HepG2 (cell line): Measurements from ENCODE around the gene TTLL10. TPM values are rescaled to one million over a fixed set of nuclear protein-coding genes. Genes with fewer than 3 reads are reported as not detected.

Source experiments
- AHR ChIP-seq: IDR thresholded peaks from 2 replicates; pipeline ENCODE4 v1.6.1; 2018; ENCODE audit warnings: missing genetic modification reagents, missing compliant biosample characterization
- CEBPB ChIP-seq: IDR thresholded peaks from 2 replicates; pipeline ENCODE4 v1.6.1; 2011; ENCODE audit warnings: low read depth, low read length, improper control_type of control experiment, borderline replicate concordance
- DPF2 ChIP-seq: sonication (generic); formaldehyde crosslinking; IDR thresholded peaks from 2 replicates; pipeline ENCODE4 v1.4.0; 2020; ENCODE audit warnings: mild to moderate bottlenecking, low read depth, missing genetic modification reagents, borderline replicate concordance
- GZF1 ChIP-seq: sonication (generic); formaldehyde crosslinking; IDR thresholded peaks from 2 replicates; pipeline ENCODE4 v1.5.1; 2020; ENCODE audit warnings: mild to moderate bottlenecking, missing genetic modification reagents
- HIVEP1 ChIP-seq: sonication (generic); formaldehyde crosslinking; IDR thresholded peaks from 2 replicates; pipeline ENCODE4 v1.4.0; 2020; ENCODE audit warnings: mild to moderate bottlenecking, missing genetic modification reagents
- HMGA1 ChIP-seq: sonication (generic); formaldehyde crosslinking; conservative IDR thresholded peaks from 2 replicates; pipeline ENCODE4 v1.4.0; 2020; ENCODE audit warnings: missing genetic modification reagents
- KMT2A ChIP-seq: sonication (generic); formaldehyde crosslinking; IDR thresholded peaks from 2 replicates; pipeline ENCODE4 v1.4.0; 2020; ENCODE audit warnings: missing genetic modification reagents
- PHF21A ChIP-seq: sonication (generic); formaldehyde crosslinking; IDR thresholded peaks from 2 replicates; pipeline ENCODE4 v1.5.0; 2020; ENCODE audit warnings: mild to moderate bottlenecking, missing genetic modification reagents
- POGZ ChIP-seq: sonication (generic); formaldehyde crosslinking; IDR thresholded peaks from 2 replicates; pipeline ENCODE4 v1.4.0; 2020; ENCODE audit warnings: mild to moderate bottlenecking, missing genetic modification reagents
- SP140L ChIP-seq: sonication (generic); formaldehyde crosslinking; IDR thresholded peaks from 2 replicates; pipeline ENCODE4 v1.4.0; 2020; ENCODE audit warnings: missing genetic modification reagents, borderline replicate concordance
- THYN1 ChIP-seq: sonication (generic); formaldehyde crosslinking; IDR thresholded peaks from 2 replicates; pipeline ENCODE4 v1.8.1; 2023; ENCODE audit warnings: low read depth, mild to moderate bottlenecking, moderate library complexity, missing genetic modification reagents, borderline replicate concordance
- U2AF2 ChIP-seq: fragments of 200-400 bp; formaldehyde crosslinking; IDR thresholded peaks from 2 replicates; pipeline ENCODE4 v1.6.1; 2017; ENCODE audit warnings: low read depth, mild to moderate bottlenecking, low read length
- ZBTB42 ChIP-seq: sonication (generic); formaldehyde crosslinking; IDR thresholded peaks from 2 replicates; pipeline ENCODE4 v1.5.0; 2020; ENCODE audit warnings: mild to moderate bottlenecking, missing genetic modification reagents
- ZC3H4 ChIP-seq: sonication (generic); formaldehyde crosslinking; IDR thresholded peaks from 2 replicates; pipeline ENCODE4 v1.4.0; 2020; ENCODE audit warnings: missing genetic modification reagents, borderline replicate concordance
- ZNF569 ChIP-seq: sonication (generic); formaldehyde crosslinking; IDR thresholded peaks from 2 replicates; pipeline ENCODE4 v1.5.0; 2020; ENCODE audit warnings: mild to moderate bottlenecking, missing genetic modification reagents, moderate library complexity, borderline replicate concordance
- ZNF589 ChIP-seq: sonication (generic); formaldehyde crosslinking; conservative IDR thresholded peaks from 2 replicates; pipeline ENCODE4 v1.8.0; 2022; ENCODE audit warnings: mild to moderate bottlenecking, moderate library complexity, missing genetic modification reagents
- ZNF709 ChIP-seq: sonication (generic); formaldehyde crosslinking; IDR thresholded peaks from 2 replicates; pipeline ENCODE4 v1.5.0; 2020; ENCODE audit warnings: mild to moderate bottlenecking, missing genetic modification reagents
- ZNF766 ChIP-seq: sonication (generic); formaldehyde crosslinking; IDR thresholded peaks from 2 replicates; pipeline ENCODE4 v1.5.0; 2020; ENCODE audit warnings: missing genetic modification reagents, borderline replicate concordance
- polyA plus RNA-seq, 8 experiments: library from polyadenylated mRNA; depleted of rRNA in 3 of 8; stranded (reverse) in 7 of 8; unstranded in 1 of 8; fragments of >200 nt; fragmentation: Illumina TruSeq in 4 of 8; extraction: Trizol in 4 of 8; gene quantifications; 2 replicates each; pipeline versions ENCODE4 v1.2.1 to v1.2.3, GENCODE V29; 2011 to 2016; ENCODE audit warnings: low read depth in 4 of 8, missing spikeins in 1 of 8, mixed read lengths in 1 of 8; ENCODE audit not compliant: insufficient read depth in 1 of 8
- total RNA-seq, 5 experiments: library from RNA; depleted of rRNA; stranded (reverse); fragments of >200 nt; fragmentation: Illumina TruSeq; extraction: Trizol; gene quantifications; 2 replicates each; pipeline ENCODE4 v1.2.3, GENCODE V29; 2016; ENCODE audit warnings: low read depth in 1 of 5
- TF ChIP-seq, protein P1 (sequence below): sonication (generic); formaldehyde crosslinking; IDR thresholded peaks from 2 replicates; pipeline ENCODE4 v1.4.0; 2020; ENCODE audit warnings: missing genetic modification reagents
- TF ChIP-seq, protein P2 (sequence below): IDR thresholded peaks from 2 replicates; pipeline ENCODE4 v1.6.1; 2016
- TF ChIP-seq, protein P3 (sequence below): sonication (generic); formaldehyde crosslinking; conservative IDR thresholded peaks from 2 replicates; pipeline ENCODE4 v1.8.0; 2022; ENCODE audit warnings: low read depth, missing genetic modification reagents
- TF ChIP-seq, protein P4 (sequence below), 2 experiments: sonication (generic) in 1 of 2; formaldehyde crosslinking in 1 of 2; IDR thresholded peaks; 2 replicates each; pipeline versions ENCODE4 v1.5.1 to v1.6.1; 2011 to 2020; ENCODE audit warnings: borderline replicate concordance in 1 of 2, low read depth in 1 of 2, low read length in 1 of 2, mild to moderate bottlenecking in 1 of 2, missing genetic modification reagents in 1 of 2, moderate library complexity in 1 of 2
- TF ChIP-seq, protein P5 (sequence below): IDR thresholded peaks from 2 replicates; pipeline ENCODE4 v1.6.1; 2012; ENCODE audit warnings: low read depth, low read length, improper control_type of control experiment

TTLL10 gene
- total and polyA plus RNA-seq, 2 of the 13 experiments (the other 11 are each of a cell fraction or from before 2014, with no cell fraction given), result not detected

DNA sequence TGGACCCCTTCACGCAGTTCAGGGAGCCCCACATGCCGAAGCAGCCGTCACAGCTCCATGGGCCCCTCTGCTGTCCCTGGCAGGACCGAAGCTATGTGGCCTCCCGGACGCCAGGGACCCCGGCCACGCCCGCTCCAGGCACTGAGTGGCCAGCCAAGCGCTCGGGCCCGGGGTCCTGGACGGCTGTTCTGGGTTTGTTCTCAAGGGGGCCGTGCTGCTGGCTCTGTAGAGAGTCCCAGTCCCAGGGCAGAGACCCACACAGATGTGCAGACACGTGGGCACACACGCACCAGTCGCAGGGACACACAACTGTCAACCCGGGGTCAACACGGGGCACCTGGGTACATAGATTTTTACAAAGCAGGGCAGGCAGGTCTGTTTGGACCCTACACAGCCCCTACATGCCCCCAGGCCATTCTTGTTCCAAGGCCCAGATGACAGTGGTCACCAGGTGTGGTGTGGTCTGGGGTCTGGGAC, 65.1 kb downstream of the TTLL10 start (continued):
- TF ChIP-seq, protein P1, sequence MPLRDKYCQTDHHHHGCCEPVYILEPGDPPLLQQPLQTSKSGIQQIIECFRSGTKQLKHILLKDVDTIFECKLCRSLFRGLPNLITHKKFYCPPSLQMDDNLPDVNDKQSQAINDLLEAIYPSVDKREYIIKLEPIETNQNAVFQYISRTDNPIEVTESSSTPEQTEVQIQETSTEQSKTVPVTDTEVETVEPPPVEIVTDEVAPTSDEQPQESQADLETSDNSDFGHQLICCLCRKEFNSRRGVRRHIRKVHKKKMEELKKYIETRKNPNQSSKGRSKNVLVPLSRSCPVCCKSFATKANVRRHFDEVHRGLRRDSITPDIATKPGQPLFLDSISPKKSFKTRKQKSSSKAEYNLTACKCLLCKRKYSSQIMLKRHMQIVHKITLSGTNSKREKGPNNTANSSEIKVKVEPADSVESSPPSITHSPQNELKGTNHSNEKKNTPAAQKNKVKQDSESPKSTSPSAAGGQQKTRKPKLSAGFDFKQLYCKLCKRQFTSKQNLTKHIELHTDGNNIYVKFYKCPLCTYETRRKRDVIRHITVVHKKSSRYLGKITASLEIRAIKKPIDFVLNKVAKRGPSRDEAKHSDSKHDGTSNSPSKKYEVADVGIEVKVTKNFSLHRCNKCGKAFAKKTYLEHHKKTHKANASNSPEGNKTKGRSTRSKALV (CRISPR knock-in tag), result peak; percentile 34; the same call in 1 of the 2 replicates
- TF ChIP-seq, protein P2, sequence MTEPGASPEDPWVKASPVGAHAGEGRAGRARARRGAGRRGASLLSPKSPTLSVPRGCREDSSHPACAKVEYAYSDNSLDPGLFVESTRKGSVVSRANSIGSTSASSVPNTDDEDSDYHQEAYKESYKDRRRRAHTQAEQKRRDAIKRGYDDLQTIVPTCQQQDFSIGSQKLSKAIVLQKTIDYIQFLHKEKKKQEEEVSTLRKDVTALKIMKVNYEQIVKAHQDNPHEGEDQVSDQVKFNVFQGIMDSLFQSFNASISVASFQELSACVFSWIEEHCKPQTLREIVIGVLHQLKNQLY, result no peak
- TF ChIP-seq POGZ (no peak), CEBPB (no peak), KMT2A (CRISPR knock-in tag) (no peak), U2AF2 (no peak), ZNF569 (CRISPR knock-in tag) (no peak), DPF2 (0 out of 2 replicates have a peak, but pooled peaks have one; percentile 16), GZF1 (CRISPR knock-in tag) (no peak), THYN1 (no peak), ZNF589 (CRISPR knock-in tag) (0 out of 2 replicates have a peak, but pooled peaks have one; percentile 9), HIVEP1 (CRISPR knock-in tag) (no peak), PHF21A (CRISPR knock-in tag) (no peak), AHR (CRISPR knock-in tag) (no peak), SP140L (CRISPR knock-in tag) (no peak), ZNF709 (CRISPR knock-in tag) (no peak), ZC3H4 (no peak), ZNF766 (CRISPR knock-in tag) (no peak), HMGA1 (CRISPR knock-in tag) (no peak), ZBTB42 (no peak)
- TF ChIP-seq, protein P3, sequence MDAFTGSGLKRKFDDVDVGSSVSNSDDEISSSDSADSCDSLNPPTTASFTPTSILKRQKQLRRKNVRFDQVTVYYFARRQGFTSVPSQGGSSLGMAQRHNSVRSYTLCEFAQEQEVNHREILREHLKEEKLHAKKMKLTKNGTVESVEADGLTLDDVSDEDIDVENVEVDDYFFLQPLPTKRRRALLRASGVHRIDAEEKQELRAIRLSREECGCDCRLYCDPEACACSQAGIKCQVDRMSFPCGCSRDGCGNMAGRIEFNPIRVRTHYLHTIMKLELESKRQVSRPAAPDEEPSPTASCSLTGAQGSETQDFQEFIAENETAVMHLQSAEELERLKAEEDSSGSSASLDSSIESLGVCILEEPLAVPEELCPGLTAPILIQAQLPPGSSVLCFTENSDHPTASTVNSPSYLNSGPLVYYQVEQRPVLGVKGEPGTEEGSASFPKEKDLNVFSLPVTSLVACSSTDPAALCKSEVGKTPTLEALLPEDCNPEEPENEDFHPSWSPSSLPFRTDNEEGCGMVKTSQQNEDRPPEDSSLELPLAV (CRISPR knock-in tag), result no peak
- TF ChIP-seq, protein P4, sequence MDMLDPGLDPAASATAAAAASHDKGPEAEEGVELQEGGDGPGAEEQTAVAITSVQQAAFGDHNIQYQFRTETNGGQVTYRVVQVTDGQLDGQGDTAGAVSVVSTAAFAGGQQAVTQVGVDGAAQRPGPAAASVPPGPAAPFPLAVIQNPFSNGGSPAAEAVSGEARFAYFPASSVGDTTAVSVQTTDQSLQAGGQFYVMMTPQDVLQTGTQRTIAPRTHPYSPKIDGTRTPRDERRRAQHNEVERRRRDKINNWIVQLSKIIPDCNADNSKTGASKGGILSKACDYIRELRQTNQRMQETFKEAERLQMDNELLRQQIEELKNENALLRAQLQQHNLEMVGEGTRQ (IDR thresholded peaks at IDR 0.05; ENCODE audit: low read depth, low read length), result no peak
- TF ChIP-seq, protein P4 (CRISPR knock-in tag; IDR thresholded peaks at IDR 0.05; ENCODE audit: borderline replicate concordance), result no peak
- TF ChIP-seq, protein P5, sequence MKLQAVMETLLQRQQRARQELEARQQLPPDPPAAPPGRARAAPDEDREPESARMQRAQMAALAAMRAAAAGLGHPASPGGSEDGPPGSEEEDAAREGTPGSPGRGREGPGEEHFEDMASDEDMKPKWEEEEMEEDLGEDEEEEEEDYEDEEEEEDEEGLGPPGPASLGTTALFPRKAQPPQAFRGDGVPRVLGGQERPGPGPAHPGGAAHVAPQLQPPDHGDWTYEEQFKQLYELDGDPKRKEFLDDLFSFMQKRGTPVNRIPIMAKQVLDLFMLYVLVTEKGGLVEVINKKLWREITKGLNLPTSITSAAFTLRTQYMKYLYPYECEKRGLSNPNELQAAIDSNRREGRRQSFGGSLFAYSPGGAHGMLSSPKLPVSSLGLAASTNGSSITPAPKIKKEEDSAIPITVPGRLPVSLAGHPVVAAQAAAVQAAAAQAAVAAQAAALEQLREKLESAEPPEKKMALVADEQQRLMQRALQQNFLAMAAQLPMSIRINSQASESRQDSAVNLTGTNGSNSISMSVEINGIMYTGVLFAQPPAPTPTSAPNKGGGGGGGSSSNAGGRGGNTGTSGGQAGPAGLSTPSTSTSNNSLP, result no peak
